C4-2B (cell line): Measurements from ENCODE around the gene SEMA3F.

ENCODE experiments used
- ZFX ChIP-seq: fragments of 450-650 bp; IDR thresholded peaks from 2 replicates; pipeline ENCODE4 v1.6.1; 2017
- TF ChIP-seq, protein P1 (sequence below): fragments of 450-650 bp; conservative IDR thresholded peaks from 2 replicates; pipeline ENCODE4 v1.5.1; 2017; ENCODE audit warnings: mild to moderate bottlenecking

- TF ChIP-seq, protein P1, sequence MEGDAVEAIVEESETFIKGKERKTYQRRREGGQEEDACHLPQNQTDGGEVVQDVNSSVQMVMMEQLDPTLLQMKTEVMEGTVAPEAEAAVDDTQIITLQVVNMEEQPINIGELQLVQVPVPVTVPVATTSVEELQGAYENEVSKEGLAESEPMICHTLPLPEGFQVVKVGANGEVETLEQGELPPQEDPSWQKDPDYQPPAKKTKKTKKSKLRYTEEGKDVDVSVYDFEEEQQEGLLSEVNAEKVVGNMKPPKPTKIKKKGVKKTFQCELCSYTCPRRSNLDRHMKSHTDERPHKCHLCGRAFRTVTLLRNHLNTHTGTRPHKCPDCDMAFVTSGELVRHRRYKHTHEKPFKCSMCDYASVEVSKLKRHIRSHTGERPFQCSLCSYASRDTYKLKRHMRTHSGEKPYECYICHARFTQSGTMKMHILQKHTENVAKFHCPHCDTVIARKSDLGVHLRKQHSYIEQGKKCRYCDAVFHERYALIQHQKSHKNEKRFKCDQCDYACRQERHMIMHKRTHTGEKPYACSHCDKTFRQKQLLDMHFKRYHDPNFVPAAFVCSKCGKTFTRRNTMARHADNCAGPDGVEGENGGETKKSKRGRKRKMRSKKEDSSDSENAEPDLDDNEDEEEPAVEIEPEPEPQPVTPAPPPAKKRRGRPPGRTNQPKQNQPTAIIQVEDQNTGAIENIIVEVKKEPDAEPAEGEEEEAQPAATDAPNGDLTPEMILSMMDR, result no peak
- TF ChIP-seq ZFX, result no peak
Observed at GRCh38 chr3:50208677-50209344, 53.7 kb downstream of the SEMA3F start.
